ENCODE data around the gene CBX2.
"Not testable (repeated sequence)": the region's sequence is repeated elsewhere in the genome, so short reads cannot be mapped to it uniquely, and the experiment has no call there.

The CBX2 gene

DNA sequence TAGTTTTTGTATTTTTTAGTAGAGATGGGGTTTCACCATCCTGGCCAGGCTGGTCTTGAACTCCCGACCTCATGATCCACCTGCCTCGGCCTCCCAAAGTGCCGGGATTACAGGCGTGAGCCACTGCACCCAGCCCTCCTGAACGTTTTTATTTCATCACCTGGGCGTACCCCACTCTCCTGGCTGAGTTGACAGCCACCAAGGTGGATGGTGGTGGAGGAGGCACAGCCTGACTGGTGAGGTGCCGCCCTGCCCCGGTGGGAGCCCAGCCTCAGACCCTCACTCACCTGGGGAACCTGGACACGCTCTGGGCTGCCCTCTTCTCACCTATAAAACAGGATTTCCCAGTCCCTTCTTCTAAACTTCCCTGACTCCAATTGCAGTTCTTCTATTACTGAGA is 5.2 kb upstream of the CBX2 start:
- not testable (repeated sequence) for DNase-seq

- no peak for DNase-seq
These were observed 3.4 kb upstream of the CBX2 start for GRCh38 chr17:79774561-79774975.

DNA sequence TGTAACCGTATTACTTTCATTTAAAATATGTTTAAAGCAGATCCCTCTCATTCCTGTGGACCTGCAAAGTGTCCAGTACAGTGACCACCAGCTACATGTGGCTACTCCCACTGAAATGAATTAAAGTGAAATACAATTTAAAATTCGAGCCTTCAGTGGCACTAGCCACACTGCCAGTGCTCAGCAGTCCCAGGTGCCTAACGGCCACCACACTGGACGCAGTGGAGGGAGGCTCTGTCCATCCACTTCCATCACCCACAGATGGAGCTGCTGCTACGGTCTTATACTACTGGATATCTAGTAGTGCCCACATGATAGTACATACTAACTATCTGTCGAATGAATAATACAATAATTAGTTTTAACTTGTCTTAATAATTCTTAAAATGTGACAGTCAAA is 2.3 kb upstream of the CBX2 start:
- no peak for DNase-seq

DNA sequence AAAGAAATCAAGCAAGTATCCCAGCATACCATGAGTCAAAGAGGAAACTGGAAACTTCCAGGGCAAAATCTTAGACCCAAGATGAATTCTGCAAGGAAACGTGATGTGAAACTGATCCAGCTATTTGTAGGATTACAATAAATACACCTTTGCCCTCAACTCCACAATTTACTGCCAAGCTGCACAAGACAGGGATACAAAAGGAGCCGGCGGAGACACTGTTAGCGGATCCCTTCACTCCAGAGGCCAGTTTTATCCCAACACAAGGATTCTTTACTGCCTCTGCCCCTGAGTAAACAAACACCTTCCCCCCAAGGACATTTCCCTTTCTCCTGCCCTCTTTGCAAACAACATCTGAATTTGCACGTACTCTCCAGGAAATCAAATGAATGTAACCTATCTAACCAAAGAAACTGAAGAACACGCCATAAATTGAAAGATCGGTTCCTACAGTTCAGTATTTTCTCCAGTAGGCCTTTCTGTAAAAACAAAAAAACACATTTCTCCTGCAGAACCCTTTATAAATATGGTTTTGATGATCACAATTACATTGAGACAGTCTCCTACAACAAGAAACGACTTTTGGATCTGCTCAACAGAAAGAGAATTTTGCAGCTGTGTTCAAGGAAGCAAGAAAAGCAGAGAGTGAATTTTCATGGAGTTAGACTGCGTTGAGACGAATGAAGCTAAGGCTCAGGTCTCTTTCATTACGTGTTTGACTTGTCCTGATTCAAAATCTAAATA is 1.4 kb upstream of the CBX2 start:
- no peak for DNase-seq

- DNase-seq: peak; percentile 53 to 59
These were observed 641 bp upstream of the CBX2 start for GRCh38 chr17:79777120-79777893.

DNA sequence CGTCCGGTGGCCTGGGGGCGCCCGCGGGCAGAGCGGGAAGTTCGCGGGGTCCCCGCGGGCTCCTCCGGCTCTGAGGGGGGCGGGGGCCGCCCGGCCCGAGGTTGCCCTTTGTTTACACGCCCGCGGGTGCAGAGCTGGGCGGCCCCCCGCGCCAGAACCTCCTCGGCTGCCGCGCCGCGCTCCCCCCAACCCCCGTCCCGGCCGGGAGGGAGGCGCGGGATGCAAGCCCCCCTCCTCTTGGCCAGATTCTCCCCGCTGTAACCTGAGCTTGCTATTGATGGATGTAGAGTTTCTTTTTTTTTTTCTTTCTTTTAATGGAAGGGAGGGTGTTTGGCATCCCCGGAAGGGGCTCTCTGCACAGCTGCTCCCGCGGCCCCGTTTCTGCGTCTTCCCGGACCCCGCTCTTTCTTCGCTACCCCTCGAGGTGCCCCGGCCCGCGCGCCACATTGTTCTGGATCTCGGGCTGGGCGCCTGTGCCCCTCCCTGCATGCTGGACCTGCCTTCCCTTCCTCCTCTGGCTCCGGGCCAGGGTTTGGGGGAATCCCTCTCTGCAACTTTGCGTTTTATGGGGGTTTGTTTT is 646 bp downstream of the CBX2 start:
- no peak for DNase-seq

DNA sequence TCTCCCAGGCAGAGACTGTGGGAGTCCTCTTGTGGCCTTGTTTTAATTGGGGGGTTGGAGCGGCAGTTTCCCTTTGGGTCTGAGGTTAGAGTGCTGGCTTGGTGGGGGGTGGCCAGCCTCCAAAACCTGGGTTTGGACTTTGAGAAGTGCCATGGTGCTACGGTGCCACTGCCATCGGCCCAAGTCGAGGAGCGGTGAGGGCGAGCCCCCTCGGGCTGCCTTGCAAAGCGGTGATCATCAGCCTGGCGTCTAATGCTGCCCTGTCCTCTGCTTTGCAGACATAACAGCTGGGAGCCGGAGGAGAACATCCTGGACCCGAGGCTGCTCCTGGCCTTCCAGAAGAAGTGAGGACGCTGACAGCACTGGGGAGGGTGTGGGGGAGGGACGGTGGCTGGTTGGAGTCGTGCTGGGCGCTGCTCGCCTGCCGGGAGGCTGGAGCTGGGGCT is 1.2 kb downstream of the CBX2 start:
- no peak for DNase-seq

GRCh38 chr17:79779661-79780365 is 1.9 kb downstream of the CBX2 start:
- no peak for DNase-seq

DNA sequence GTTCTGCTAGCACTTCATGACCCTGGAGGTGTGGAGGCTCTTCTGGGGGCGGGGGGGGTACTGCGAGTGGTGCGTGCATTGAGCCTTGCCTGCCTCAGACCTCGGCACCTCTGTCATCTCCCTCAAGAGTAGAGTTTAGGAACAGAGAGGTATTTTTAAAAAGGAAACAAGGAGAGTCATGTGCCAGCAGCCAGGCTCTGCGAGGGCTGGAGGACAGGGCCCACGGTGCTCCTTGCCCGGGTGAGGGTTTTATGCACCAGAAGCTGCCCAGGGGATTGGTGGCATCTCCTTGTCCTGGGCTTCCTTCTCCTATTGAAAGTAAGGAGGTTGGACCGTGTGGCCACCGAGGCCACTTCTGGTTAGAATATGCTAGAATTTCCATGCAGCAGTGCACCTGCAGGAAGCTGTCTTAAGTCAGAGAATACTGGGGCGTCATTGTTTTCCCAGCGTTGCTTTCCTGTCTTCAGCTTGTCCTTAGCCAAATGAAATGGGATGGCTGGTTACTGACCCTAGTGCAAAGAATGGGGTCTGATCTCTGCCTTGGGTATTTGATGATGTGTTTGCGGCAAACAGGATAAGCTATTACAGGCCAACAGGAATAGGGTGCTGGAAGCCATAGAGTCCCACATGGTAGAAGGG is 3.2 kb downstream of the CBX2 start:
- no peak for DNase-seq

- DNase-seq: no peak
These were observed 4.0 kb downstream of the CBX2 start for GRCh38 chr17:79781736-79782575.

DNA sequence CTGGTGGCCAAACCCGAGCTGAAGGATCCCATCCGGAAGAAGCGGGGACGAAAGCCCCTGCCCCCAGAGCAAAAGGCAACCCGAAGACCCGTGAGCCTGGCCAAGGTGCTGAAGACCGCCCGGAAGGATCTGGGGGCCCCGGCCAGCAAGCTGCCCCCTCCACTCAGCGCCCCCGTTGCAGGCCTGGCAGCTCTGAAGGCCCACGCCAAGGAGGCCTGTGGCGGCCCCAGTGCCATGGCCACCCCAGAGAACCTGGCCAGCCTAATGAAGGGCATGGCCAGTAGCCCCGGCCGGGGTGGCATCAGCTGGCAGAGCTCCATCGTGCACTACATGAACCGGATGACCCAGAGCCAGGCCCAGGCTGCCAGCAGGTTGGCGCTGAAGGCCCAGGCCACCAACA is 5.9 kb downstream of the CBX2 start:
- DNase-seq: no peak

DNA sequence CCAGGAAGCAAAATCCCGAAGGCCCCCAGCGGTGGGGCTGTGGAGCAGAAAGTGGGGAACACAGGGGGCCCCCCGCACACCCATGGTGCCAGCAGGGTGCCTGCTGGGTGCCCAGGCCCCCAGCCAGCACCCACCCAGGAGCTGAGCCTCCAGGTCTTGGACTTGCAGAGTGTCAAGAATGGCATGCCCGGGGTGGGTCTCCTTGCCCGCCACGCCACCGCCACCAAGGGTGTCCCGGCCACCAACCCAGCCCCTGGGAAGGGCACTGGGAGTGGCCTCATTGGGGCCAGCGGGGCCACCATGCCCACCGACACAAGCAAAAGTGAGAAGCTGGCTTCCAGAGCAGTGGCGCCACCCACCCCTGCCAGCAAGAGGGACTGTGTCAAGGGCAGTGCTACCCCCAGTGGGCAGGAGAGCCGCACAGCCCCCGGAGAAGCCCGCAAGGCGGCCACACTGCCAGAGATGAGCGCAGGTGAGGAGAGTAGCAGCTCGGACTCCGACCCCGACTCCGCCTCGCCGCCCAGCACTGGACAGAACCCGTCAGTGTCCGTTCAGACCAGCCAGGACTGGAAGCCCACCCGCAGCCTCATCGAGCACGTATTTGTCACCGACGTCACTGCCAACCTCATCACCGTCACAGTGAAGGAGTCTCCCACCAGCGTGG is 6.5 kb downstream of the CBX2 start:
- DNase-seq: no peak

DNA sequence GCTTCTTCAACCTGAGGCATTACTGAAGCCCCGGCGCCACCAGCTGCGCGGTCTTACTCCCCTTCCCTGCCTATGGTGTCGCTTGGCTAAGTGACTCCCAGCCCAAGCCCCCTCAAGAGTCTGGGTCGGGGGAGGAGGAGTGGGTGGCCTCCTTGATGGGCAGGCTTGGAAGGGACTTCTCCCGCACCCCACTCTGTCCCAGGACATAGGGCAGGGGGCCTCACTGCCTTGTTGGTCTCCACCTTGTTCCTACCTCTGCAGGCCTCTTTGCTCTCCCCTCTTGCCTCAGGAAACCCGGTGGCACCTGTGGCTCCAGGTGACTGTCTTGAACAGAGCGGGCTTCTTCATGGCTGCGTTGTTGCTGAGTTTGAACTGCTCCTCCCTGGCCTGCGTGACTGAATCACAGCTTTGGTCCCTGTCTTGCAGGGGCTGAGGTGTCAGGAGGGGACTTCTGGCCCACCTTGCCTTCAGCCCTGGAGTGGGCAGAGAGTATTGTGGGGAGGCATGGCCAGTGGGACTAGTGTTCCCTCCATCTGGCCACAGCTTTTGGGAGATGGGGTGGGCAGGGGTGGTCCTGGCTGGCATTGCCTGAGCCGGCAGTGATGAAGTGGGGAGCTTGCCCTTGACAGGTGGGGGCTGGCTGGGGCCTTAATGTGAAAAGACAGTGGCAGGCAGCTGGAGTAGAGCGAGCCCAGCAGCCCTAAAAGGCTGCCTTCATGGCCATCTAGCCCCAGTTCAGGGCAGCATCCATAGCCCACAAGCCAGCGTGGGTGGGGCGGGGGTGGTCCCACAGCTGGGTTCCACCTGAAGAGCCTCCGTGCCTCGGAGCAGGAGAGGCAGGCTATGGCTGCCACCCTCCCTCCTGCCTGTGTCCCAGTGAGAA is 7.3 kb downstream of the CBX2 start:
- DNase-seq: no peak

- no peak for DNase-seq
These were observed 8.2 kb downstream of the CBX2 start for GRCh38 chr17:79785900-79786810.

DNA sequence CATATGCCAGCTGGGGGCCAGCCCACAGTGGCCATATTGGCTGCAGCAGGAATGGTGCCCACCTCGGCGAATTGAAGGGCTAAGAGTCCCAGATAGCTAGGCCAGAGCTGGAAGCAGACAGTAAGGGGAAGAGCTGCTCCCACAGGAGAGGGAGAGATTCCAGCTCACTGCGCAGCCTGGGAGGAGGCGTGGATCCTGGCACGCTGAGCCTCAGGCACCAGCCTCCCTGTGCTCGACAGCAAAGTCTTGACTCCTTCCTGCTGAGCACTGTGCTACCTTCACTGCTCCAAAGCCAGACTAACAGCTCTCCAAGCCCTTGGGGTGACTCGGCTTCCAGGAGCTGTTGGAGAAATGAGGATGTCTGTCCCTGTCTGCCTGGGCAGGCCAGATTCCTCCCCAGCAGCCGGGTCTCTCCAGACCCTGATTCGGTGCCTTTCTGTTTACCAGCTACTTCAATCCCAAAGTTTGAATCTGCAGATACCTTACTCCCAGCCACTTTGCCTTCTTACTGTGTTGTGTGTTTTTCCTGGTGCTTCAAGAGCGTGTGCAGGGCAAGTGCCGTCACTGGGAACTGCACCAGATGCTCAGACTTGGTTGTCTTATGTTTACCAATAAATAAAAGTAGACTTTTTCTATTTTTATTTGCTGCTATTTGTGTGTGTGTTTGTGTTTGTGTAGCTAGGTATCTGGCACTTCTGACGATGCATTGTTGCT is 9.1 kb downstream of the CBX2 start:
- no peak for DNase-seq

DNA sequence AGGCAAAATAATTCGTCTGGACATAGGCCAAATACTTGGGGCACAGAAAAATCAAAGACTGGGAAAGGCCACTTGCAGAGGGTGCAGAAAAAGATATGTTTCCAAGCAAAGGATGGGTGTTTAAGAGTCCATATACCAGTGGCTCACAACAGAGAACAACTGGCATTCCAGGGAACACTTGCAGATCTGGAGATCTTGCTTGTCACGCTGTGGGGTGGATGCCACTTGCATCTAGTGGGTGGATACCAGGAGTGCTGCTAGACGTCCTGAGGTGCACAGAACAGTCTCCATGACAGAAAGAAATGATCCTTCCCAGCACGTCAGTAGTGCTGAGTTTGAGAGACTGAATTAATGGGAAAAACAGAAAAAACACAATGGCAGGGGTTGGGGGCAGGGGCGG is 10.5 kb downstream of the CBX2 start:
- no peak for DNase-seq

GRCh38 chr17:79788989-79789942 is 11.3 kb downstream of the CBX2 start:
- DNase-seq: no peak
